ENCODE measurements around the gene RS1.

Gene RS1

GRCh38 chrX:18672008-18672407, at the start of gene RS1:
RS1 (minus strand) TSS chrX:18672108; CDS start chrX:18672068, 40 bp downstream.
- DNase-seq = no peak

GRCh38 chrX:18719852-18720251, 47.9 kb upstream of the RS1 start:
- no peak for DNase-seq

- no peak for DNase-seq
These were observed 43.0 kb upstream of the RS1 start for GRCh38 chrX:18714910-18715309.

- DNase-seq = no peak
These were observed 37.9 kb upstream of the RS1 start for GRCh38 chrX:18709833-18710232.

GRCh38 chrX:18707426-18708049, 35.6 kb upstream of the RS1 start, which contains the start of gene PPEF1:
PPEF1 (plus strand) TSS chrX:18707645; CDS start chrX:18707781, 136 bp downstream.
- DNase-seq = no peak

GRCh38 chrX:18702362-18703195, 30.7 kb upstream of the RS1 start:
- DNase-seq = no peak

GRCh38 chrX:18701621-18702361, 29.9 kb upstream of the RS1 start:
- DNase-seq = no peak

- DNase-seq = no peak
These were observed 27.1 kb upstream of the RS1 start for GRCh38 chrX:18698737-18699650.

GRCh38 chrX:18696653-18697052, 24.7 kb upstream of the RS1 start:
- DNase-seq = no peak

GRCh38 chrX:18692541-18692940, 20.6 kb upstream of the RS1 start:
- no peak for DNase-seq

- no peak for DNase-seq
These were observed 19.5 kb upstream of the RS1 start for GRCh38 chrX:18691431-18691830.

- no peak for DNase-seq
These were observed 16.1 kb upstream of the RS1 start for GRCh38 chrX:18687856-18688495.

- no peak for DNase-seq
These were observed 11.1 kb upstream of the RS1 start for GRCh38 chrX:18682979-18683387.

GRCh38 chrX:18681996-18682395, 10.1 kb upstream of the RS1 start:
- no peak for DNase-seq

GRCh38 chrX:18677161-18677869, 5.4 kb upstream of the RS1 start:
- no peak for DNase-seq

- no peak for DNase-seq
These were observed 4.6 kb upstream of the RS1 start for GRCh38 chrX:18676470-18676869.

GRCh38 chrX:18676050-18676449, 4.1 kb upstream of the RS1 start:
- no peak for DNase-seq

GRCh38 chrX:18674788-18675735, 3.2 kb upstream of the RS1 start:
- DNase-seq = no peak

GRCh38 chrX:18674417-18674787, 2.5 kb upstream of the RS1 start:
- DNase-seq = no peak

All from cortex of kidney (tissue), 1 donor.